HepG2 (cell line): Measurements from ENCODE around the gene NABP2. TPM values are rescaled to one million over a fixed set of nuclear protein-coding genes. Genes with fewer than 3 reads are reported as not detected.

Experiments used
- CHD2 ChIP-seq: IDR thresholded peaks from 2 replicates; pipeline ENCODE4 v1.6.1; 2011; ENCODE audit warnings: low read depth, low read length, improper control_type of control experiment
- ERF ChIP-seq: IDR thresholded peaks from 2 replicates; pipeline ENCODE4 v1.6.1; 2018; ENCODE audit warnings: missing biosample characterization, missing genetic modification reagents
- GTF3A ChIP-seq: sonication (generic); formaldehyde crosslinking; conservative IDR thresholded peaks from 2 replicates; pipeline ENCODE4 v1.4.0; 2020; ENCODE audit warnings: mild to moderate bottlenecking, missing genetic modification reagents
- HNF1A ChIP-seq, 2 experiments: sonication (generic) in 1 of 2; formaldehyde crosslinking in 1 of 2; IDR thresholded peaks; 2 replicates each; pipeline versions ENCODE4 v1.4.0 to v1.6.1; 2016 to 2020; ENCODE audit warnings: borderline replicate concordance in 1 of 2, low read depth in 1 of 2, mild to moderate bottlenecking in 1 of 2, missing genetic modification reagents in 1 of 2
- MAFK ChIP-seq, 2 experiments: IDR thresholded peaks in 1 of 2; conservative IDR thresholded peaks in 1 of 2; 2 replicates each; pipeline ENCODE4 v1.6.1; 2011; ENCODE audit warnings: improper control_type of control experiment in 2 of 2, low read length in 2 of 2
- MEIS1 ChIP-seq: sonication (generic); formaldehyde crosslinking; IDR thresholded peaks from 2 replicates; pipeline ENCODE4 v1.9.0; 2021; ENCODE audit warnings: mild to moderate bottlenecking, missing genetic modification reagents, moderate library complexity, borderline replicate concordance
- NBN ChIP-seq: fragments of 450-650 bp; conservative IDR thresholded peaks from 2 replicates; pipeline ENCODE4 v1.6.1; 2017
- NFIC ChIP-seq: IDR thresholded peaks from 2 replicates; pipeline ENCODE4 v1.6.1; 2012; ENCODE audit warnings: mild to moderate bottlenecking, low read length, inconsistent platforms
- PITX1 ChIP-seq: sonication (generic); formaldehyde crosslinking; IDR thresholded peaks from 2 replicates; pipeline ENCODE4 v1.5.1; 2020; ENCODE audit warnings: mild to moderate bottlenecking, missing genetic modification reagents
- SRSF9 ChIP-seq: fragments of 200-400 bp; formaldehyde crosslinking; IDR thresholded peaks from 2 replicates; pipeline ENCODE4 v1.6.1; 2018; ENCODE audit warnings: borderline replicate concordance, mild to moderate bottlenecking, low read depth, low read length; ENCODE audit not compliant: insufficient read depth, poor library complexity, severe bottlenecking
- TAF1 ChIP-seq: sonication (generic); formaldehyde crosslinking; IDR thresholded peaks from 2 replicates; pipeline ENCODE4 v1.4.0; 2020; ENCODE audit warnings: missing genetic modification reagents
- TBX2 ChIP-seq: sonication (generic); formaldehyde crosslinking; IDR thresholded peaks from 2 replicates; pipeline ENCODE4 v1.5.0; 2020; ENCODE audit warnings: missing genetic modification reagents, mild to moderate bottlenecking, borderline replicate concordance
- TEAD2 ChIP-seq: sonication (generic); formaldehyde crosslinking; IDR thresholded peaks from 2 replicates; pipeline ENCODE4 v1.9.0; 2021; ENCODE audit warnings: missing genetic modification reagents
- ZC3H4 ChIP-seq: sonication (generic); formaldehyde crosslinking; IDR thresholded peaks from 2 replicates; pipeline ENCODE4 v1.4.0; 2020; ENCODE audit warnings: missing genetic modification reagents, borderline replicate concordance
- ZFP36 ChIP-seq: fragments of 150-350 bp; IDR thresholded peaks from 2 replicates; pipeline ENCODE4 v1.6.1; 2018; ENCODE audit warnings: borderline replicate concordance, low read length, low read depth; ENCODE audit not compliant: partially characterized antibody
- ZNF251 ChIP-seq: sonication (generic); formaldehyde crosslinking; IDR thresholded peaks from 2 replicates; pipeline ENCODE4 v1.9.0; 2021; ENCODE audit warnings: mild to moderate bottlenecking, missing genetic modification reagents
- ZNF484 ChIP-seq: sonication (generic); formaldehyde crosslinking; IDR thresholded peaks from 2 replicates; pipeline ENCODE4 v1.5.1; 2020; ENCODE audit warnings: mild to moderate bottlenecking, low read depth, missing genetic modification reagents, borderline replicate concordance
- ZNF530 ChIP-seq: sonication (generic); formaldehyde crosslinking; IDR thresholded peaks from 2 replicates; pipeline ENCODE4 v1.5.0; 2020; ENCODE audit warnings: low read depth, mild to moderate bottlenecking, missing genetic modification reagents
- ZNF839 ChIP-seq: sonication (generic); formaldehyde crosslinking; IDR thresholded peaks from 2 replicates; pipeline ENCODE4 v1.4.0; 2020; ENCODE audit warnings: missing genetic modification reagents, mild to moderate bottlenecking, borderline replicate concordance
- ZZZ3 ChIP-seq: sonication (generic); formaldehyde crosslinking; IDR thresholded peaks from 2 replicates; pipeline ENCODE4 v1.4.0; 2020; ENCODE audit warnings: missing genetic modification reagents, mild to moderate bottlenecking, borderline replicate concordance
- polyA plus RNA-seq, 8 experiments: library from polyadenylated mRNA; depleted of rRNA in 3 of 8; stranded (reverse) in 7 of 8; unstranded in 1 of 8; fragments of >200 nt; fragmentation: Illumina TruSeq in 4 of 8; extraction: Trizol in 4 of 8; gene quantifications; 2 replicates each; pipeline versions ENCODE4 v1.2.1 to v1.2.3, GENCODE V29; 2011 to 2016; ENCODE audit warnings: low read depth in 4 of 8, missing spikeins in 1 of 8, mixed read lengths in 1 of 8; ENCODE audit not compliant: insufficient read depth in 1 of 8
- total RNA-seq, 5 experiments: library from RNA; depleted of rRNA; stranded (reverse); fragments of >200 nt; fragmentation: Illumina TruSeq; extraction: Trizol; gene quantifications; 2 replicates each; pipeline ENCODE4 v1.2.3, GENCODE V29; 2016; ENCODE audit warnings: low read depth in 1 of 5
- TF ChIP-seq, protein P1 (sequence below): sonication (generic); formaldehyde crosslinking; IDR thresholded peaks from 2 replicates; pipeline ENCODE4 v1.5.1; 2020; ENCODE audit warnings: missing genetic modification reagents, mild to moderate bottlenecking, borderline replicate concordance
- TF ChIP-seq, protein P2 (sequence below): sonication (generic); formaldehyde crosslinking; IDR thresholded peaks from 2 replicates; pipeline ENCODE4 v1.8.0; 2022; ENCODE audit warnings: mild to moderate bottlenecking, missing genetic modification reagents, moderate library complexity

Gene NABP2
- total and polyA plus RNA-seq, 2 of the 13 experiments (the other 11 are each of a cell fraction or from before 2014, with no cell fraction given), result 33.2 to 35.5 TPM

DNA sequence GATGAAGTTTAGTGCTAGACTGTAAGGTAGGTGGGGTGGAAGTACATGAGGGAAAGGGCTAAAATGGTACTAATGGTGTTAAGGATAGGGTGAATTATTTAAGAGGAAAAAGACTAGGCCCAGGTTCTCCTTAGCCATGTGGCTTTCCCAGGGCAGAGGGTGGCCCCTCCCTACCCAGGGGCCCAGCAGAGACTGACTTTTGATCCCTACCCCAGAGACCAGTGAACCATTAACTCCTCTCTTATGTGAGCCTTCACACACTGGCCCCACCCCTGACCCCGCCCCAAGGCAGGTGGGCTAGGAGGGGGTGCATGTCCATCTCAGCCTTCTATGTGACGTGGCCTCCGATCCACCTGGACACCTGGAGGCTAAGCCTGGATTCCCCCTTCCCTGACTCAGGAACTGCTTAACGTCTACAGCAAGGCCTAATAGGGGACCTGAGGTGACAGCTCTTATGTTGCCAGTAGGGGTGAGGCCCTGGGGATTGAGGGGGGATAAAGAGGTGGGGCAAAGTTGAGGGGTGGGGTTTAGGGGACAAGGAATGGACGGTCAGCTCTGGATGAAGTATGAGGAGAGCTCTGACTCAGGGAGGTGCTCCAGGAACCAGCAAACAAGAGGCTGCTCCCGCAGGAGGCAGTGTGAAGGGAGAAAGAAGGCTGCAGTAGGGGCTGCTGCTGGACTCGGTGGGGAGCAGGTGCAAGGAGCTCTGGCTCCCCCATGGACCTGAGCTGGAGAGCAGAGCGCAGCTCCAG is 6.5 kb downstream of the NABP2 start (continued):
- TF ChIP-seq, protein P1, sequence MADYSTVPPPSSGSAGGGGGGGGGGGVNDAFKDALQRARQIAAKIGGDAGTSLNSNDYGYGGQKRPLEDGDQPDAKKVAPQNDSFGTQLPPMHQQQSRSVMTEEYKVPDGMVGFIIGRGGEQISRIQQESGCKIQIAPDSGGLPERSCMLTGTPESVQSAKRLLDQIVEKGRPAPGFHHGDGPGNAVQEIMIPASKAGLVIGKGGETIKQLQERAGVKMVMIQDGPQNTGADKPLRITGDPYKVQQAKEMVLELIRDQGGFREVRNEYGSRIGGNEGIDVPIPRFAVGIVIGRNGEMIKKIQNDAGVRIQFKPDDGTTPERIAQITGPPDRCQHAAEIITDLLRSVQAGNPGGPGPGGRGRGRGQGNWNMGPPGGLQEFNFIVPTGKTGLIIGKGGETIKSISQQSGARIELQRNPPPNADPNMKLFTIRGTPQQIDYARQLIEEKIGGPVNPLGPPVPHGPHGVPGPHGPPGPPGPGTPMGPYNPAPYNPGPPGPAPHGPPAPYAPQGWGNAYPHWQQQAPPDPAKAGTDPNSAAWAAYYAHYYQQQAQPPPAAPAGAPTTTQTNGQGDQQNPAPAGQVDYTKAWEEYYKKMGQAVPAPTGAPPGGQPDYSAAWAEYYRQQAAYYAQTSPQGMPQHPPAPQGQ, result no peak
- TF ChIP-seq CHD2 (no peak), HNF1A (IDR thresholded peaks at IDR 0.05; ENCODE audit: low read depth) (peak; percentile 87), HNF1A (CRISPR knock-in tag; IDR thresholded peaks at IDR 0.05; ENCODE audit: borderline replicate concordance) (peak; percentile 90), PITX1 (0 out of 2 replicates have a peak, but pooled peaks have one; percentile 45), TBX2 (CRISPR knock-in tag) (peak; percentile 52; the same call in 1 of the 2 replicates), MEIS1 (CRISPR knock-in tag) (peak; percentile 46; the same call in 1 of the 2 replicates), NFIC (no peak), TEAD2 (CRISPR knock-in tag) (no peak), GTF3A (CRISPR knock-in tag) (no peak), ZNF251 (no peak), SRSF9 (no peak), ZZZ3 (no peak; the same call in 1 of the 2 replicates), ZNF530 (no peak), TAF1 (peak; percentile 57), NBN (no peak), ERF (peak; percentile 45; the same call in 1 of the 2 replicates), ZC3H4 (CRISPR knock-in tag) (no peak), ZNF839 (CRISPR knock-in tag) (peak; percentile 74; the same call in 1 of the 2 replicates), MAFK (conservative IDR thresholded peaks at IDR 0.05 in 1 of 2, IDR thresholded peaks at IDR 0.05 in 1 of 2; ENCODE audit: low read length in 2 of 2) (no peak), ZNF484 (CRISPR knock-in tag) (no peak), ZFP36 (no peak)
- TF ChIP-seq, protein P2, sequence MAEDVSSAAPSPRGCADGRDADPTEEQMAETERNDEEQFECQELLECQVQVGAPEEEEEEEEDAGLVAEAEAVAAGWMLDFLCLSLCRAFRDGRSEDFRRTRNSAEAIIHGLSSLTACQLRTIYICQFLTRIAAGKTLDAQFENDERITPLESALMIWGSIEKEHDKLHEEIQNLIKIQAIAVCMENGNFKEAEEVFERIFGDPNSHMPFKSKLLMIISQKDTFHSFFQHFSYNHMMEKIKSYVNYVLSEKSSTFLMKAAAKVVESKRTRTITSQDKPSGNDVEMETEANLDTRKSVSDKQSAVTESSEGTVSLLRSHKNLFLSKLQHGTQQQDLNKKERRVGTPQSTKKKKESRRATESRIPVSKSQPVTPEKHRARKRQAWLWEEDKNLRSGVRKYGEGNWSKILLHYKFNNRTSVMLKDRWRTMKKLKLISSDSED (CRISPR knock-in tag), result no peak
